Renal cortical epithelial cell (primary cell): Measurements from ENCODE around the gene ATXN3. TPM values are rescaled to one million over a fixed set of nuclear protein-coding genes. Genes with fewer than 3 reads are reported as not detected.
"Not testable (repeated sequence)": the region's sequence is repeated elsewhere in the genome, so short reads cannot be mapped to it uniquely, and the experiment has no call there.

Experiments
- DNase-seq: peaks from one replicate; pipeline ENCODE4 v3.0.0-alpha.2; 2011; ENCODE audit warnings: low read depth
- total RNA-seq: library from RNA; depleted of rRNA; stranded (reverse); fragments of >200 nt; gene quantifications from 2 replicates; pipeline ENCODE4 v1.2.3, GENCODE V29; 2014

ATXN3 gene
- total RNA-seq, 1 donor from 2014 or later: 81.6 TPM

GRCh38 chr14:92074555-92074954 lies 31.8 kb downstream of the ATXN3 start:
- DNase-seq: no peak

DNA sequence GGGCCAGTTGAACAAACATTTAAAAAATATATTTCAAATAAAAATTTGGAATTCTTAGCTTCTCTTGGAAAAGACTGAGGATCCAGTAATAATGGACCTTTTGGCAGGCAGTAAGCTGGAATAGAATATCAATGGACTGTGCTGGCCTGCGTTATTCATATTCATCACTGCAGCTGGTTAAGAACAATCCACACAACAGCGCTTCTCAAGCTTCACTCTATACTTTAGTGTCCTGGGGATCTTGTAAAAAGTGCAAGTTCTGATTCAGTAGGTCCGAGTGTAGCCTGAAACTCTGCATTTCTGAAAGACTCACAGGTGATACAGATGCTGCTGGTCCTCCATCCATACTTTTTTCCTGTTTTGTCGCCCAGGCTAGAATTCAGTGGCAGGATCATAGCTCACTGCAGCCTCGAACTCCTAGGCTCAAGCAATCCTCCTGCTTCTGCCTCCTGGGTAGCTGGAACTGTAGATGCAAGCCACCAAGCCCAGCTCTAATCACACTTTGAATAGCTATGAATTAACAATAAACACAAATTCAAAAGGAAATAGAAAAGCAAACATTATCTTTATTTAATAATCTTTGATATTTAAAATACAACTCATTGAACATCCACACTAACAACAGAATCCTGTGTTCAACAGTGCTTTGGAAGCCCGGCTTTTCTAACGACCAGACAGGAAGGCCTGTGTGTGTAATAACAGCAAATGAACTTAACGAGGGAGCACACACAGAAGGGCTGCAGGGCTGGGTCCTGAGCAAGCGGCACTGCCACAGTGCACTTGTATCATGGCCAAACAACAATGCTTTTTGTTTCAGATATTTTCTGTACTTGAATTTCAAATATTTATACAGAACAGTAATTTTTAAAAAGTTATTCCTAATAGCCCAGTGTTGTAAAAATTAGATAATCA lies 48.1 kb downstream of the ATXN3 start:
- no peak for DNase-seq

DNA sequence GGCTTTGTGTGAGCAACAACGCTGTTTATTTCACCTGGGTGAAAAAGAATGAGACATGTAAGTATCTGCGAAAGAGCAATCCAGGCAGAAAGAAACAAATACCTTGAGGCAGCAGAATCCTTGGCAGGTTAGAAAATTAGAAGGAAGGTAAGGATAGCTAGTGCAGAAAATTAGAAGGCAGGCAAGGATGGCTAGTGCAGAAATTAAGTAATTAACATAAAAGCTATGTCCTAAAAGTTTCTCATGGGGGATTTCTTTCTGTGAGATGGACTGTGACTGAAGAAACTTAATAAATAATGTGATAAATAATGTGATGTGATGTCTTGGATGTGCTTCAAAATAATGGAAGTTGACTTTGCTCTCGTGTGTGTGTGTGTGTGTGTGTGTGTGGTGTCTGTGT lies 56.6 kb downstream of the ATXN3 start:
- DNase-seq: no peak

DNA sequence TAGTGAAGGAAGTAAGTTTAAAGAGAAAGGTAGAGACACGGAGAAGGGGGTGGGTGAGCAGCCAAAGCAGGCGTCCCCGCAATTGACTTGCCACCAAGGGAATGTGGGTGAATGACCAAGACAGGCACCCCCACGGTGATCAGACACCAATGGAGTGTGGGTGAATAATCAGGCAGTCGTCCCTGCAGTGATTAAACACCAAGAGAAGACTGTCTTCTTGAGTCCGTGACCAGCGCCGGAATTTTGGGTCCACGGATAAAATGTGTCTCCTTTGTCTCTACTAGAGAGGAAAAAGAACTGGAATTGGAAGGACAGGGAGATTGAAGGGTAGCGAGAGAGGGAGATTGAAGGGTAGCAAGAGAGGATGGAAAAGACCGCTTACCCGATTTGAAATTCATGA lies 57.2 kb downstream of the ATXN3 start:
- DNase-seq: not testable (repeated sequence)

GRCh38 chr14:92045904-92046303 lies 60.5 kb downstream of the ATXN3 start:
- not testable (repeated sequence) for DNase-seq

DNA sequence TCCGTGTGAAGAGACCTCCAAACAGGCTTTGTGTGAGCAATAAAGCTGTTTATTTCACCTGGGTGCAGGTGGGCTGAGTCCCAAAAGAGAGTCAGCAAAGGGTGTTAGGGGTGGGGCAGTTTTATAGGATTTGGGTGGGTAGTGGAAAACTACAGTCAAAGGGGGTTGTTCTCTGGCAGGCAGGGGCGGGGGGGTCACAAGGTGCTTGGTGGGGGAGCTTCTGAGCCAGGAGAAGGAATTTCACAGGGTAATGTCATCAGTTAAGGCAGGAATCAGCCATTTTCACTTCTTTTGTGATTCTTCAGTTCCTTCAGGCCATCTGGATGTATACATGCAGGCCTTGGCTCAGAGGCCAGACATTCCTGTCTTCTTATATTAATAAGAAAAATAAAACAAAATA lies 64.6 kb downstream of the ATXN3 start:
- DNase-seq: not testable (repeated sequence)

- no peak for DNase-seq
These were observed 65.2 kb downstream of the ATXN3 start for GRCh38 chr14:92041203-92041602.

GRCh38 chr14:92040431-92041051 lies 65.8 kb downstream of the ATXN3 start:
- DNase-seq: peak; percentile 63

DNA sequence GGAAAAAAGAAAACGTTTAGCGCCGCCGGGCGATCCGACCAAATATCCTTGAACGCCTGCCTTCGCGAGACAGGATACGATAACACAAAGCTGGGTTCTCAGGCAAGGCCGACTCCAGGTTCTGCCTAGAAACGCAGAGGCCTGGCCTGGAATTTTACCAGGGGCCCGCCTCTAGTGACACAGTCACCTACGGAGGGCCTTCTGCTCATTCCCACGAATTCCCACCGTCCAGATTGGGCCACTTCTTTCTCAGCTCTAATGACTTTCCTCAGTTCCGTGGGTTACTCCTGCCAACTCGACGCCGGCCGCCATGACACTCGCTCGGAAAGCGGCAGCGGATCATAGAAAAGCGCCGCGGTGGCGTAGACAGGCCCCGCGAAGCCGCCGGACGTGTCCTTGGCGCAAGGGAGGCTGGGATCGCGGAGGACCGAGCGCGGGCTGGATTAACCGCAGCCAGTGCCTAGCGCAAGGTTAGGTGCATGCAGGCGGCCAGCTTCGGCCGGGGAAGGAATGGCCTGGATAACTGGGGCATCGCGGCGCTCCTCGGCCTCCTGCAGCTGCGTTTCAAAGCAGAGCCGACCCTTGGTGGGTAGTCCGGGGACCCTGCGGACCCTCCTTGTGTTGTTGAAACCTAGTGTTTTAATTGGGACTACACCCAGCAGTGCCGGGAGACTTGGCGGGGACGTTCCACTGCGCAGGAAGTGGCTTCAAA lies 66.5 kb downstream of the ATXN3 start, which contains the start of gene TRIP11:
Gene TRIP11, minus strand, starts transcription at position 341 of the 712 bp plus-strand sequence. CDS start 374 bp downstream, outside the sequence.
- peak; percentile 79 for DNase-seq

DNA sequence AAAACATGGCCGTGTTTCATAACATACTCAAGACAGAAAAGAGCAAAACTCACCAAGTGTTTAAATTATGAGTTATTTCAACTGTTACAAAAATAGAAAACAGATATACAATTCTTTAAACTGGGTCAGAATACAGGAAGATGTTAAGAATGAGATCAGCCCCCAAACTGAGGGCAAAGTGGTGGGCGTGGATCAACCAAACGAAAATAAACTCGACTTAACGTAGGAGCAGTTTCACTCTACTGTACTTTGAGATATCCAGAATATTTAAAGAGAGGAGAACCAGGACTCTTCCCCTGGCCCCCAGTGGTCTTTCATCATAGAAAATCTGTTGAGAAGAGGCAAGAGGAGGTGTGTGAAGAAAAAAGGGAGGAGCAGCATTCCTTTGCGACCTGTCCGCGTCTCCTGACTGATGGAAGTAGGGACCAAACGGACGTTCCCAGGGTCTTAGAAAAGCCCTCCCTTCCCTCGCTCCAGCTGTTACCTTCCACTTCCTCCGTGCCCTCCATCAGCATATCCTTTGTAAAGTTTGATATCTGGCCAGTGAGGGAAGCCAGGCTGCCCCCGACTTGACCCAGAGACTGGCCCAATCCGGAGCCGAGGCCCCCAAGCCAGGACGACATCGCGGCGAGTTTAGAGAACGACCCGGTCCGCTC lies 67.2 kb downstream of the ATXN3 start:
- peak; percentile 76 for DNase-seq

GRCh38 chr14:92037989-92038388 lies 68.4 kb downstream of the ATXN3 start:
- no peak for DNase-seq

DNA sequence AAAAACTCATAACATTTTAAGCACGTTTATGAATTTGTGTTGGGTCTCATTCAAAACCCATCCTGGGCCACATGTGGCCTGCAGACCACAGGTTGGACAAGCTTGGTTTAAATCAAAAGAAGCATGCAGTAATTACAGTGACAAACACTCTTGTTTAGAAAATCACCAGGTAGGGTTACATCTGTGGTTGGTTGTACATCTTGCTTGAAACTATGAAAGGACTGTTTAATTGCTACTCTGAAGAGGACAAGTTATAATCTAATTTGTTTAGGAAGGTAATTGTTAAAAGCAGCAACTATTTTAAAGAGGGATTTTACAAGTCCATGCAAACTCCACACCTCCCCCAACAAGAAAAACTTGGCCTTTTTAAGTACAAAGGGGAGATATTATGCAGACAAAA lies 70.5 kb downstream of the ATXN3 start:
- DNase-seq: no peak

GRCh38 chr14:92033906-92034687 lies 72.3 kb downstream of the ATXN3 start:
- DNase-seq: no peak

DNA sequence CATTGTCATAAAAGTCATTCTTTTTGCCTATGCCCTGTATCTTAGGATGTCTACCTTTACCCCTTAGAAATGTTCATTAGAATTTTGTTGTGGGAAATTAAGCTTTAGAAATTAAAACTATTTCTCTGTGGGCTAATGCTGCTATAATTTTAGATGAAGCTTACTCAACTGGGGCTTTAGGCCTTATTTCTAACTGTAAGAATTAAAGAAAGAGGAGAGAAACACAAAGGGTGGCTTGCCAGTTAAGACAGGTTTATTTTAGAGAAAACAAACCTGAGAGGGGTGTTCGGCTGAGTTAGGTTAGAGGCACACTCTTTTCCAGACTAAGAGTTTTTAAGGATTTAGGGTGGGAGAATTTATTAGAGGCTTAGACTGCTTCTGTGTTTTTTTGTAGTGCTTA lies 72.9 kb downstream of the ATXN3 start:
- no peak for DNase-seq

DNA sequence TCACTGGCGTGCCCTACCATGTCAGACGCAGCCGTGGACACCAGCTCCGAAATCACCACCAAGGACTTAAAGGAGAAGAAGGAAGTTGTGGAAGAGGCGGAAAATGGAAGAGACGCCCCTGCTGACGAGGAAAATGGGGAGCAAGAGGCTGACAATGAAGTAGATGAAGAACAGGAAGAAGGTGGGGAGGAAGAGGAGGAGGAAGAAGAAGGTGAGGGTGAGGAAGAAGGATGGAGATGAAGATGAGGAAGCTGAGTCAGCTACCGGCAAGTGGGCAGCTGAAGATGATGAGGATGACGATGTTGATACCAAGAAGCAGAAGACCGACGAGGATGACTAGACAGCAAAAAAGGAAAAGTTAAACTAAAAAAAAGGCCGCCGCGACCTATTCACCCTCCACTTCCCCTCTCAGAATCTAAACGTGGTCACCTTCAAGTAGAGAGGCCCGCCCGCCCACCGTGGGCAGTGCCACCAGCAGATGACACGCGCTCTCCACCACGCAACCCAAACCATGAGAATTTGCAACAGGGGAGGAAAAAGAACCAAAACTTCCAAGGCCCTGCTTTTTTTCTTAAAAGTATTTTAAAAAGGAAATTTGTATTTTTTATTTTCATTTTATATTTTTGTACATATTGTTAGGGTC lies 79.7 kb downstream of the ATXN3 start:
- DNase-seq: no peak

DNA sequence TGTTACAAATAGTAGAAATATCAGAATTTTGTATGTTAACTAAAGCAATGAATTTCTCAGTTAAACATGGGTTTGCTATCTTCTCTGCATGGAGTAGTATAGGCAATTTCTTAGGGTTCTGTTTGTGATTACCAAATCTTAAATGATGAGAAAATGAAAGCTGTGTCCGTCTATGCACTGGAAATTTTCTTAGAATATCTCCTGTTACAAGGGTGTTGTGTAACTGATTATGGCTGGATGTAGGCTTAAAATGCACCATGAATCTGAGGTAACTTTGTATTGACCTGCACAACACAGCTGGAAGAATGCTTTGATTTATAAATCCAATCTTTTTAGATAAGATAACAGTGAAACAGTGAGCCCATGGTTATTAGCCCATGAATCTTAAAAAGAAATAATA lies 84.3 kb downstream of the ATXN3 start:
- DNase-seq: no peak

DNA sequence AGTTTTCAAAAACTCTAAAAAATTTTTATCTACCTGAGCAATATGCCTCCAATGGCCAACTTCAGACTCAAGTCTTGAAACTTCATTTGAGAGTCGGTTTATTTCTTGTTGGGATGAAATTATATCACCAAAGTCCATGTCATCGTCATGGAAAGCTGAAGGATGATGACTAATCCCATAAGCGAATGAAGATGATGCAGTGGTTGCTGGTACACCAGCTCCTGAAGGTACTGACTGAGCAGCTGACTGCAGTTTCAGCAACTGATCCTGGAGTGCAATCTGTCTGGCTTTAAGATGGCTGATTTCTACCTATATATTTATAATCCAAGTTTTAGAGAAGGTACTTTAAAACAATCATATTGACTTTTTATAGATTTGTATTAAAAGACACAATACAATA lies 84.9 kb downstream of the ATXN3 start:
- DNase-seq: no peak

GRCh38 chr14:92014040-92014439 lies 92.3 kb downstream of the ATXN3 start:
- DNase-seq: no peak

DNA sequence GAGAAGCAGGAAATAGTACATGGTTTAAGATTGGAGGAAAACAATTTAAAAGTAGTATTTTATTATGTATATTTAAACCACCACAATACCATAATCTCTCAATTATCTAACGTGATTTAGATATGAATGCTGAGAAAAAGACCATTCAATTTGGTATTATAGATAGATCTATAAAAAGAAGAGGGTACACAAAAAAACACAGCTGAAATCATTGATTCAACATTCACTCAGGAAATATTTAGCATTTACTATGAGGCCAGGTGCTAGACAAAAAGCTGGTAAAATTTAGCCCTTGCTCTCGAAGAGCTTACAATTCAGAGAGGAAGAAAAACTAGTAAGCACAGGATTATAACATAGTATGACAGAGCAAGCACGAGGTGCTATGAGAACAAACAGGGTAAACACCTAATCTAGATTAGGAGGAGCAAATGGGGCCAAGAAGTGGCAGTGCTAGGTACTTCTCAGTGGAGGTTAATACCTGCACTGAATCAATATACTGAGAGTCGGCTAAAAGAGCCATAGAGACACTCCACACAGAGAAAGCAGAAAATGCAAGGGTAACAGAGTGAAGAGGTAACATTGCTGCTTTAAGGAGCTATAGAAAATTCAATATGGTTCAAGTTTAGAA lies 94.1 kb downstream of the ATXN3 start:
- no peak for DNase-seq

DNA sequence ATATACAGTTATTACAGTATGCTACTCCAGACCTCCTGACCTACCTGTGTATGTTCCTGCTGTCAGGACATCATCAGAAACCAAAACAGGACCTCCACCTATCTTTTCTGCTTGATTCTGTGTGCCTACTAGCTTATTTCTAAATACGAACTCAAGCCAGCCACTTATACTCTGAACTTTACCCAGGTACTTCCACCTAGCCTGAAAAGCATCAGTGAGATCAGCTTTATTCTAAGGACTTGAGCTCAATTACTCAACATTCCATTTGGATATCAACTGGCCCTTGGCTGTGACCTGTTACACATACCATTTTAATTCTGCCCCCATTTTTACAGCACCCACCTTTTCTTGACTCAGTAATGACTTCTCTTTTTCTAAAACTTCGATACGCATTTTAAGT lies 95.7 kb downstream of the ATXN3 start:
- DNase-seq: no peak
